HG02870 (cell line): Measurements from ENCODE around the gene WDR54.
"Not testable (repeated sequence)": the region's sequence is repeated elsewhere in the genome, so short reads cannot be mapped to it uniquely, and the experiment has no call there.

Source experiments
- ATAC-seq: cut with Tn5 transposase; IDR thresholded peaks from one replicate; pipeline ENCODE4 v1.9.1; 2021; ENCODE audit warnings: mild to moderate bottlenecking, moderate library complexity; ENCODE audit not compliant: unreplicated experiment

The WDR54 gene

GRCh38 chr2:74450570-74451190 is 29.1 kb downstream of the WDR54 start:
- no peak for ATAC-seq

- peak; percentile 32 for ATAC-seq
Measured at GRCh38 chr2:74454654-74455511, 33.4 kb downstream of the WDR54 start, which contains the start of gene INO80B. Gene INO80B, plus strand, starts transcription at chr2:74455087. Its CDS starts 30 bp downstream, at chr2:74455117.

- ATAC-seq, result no peak
Measured at GRCh38 chr2:74457129-74457548, 35.6 kb downstream of the WDR54 start.

- peak; percentile 31 for ATAC-seq
Measured at GRCh38 chr2:74457549-74458131, 36.1 kb downstream of the WDR54 start.

- ATAC-seq, result peak; percentile 82
Measured at GRCh38 chr2:74458132-74458937, 36.8 kb downstream of the WDR54 start, which contains the start of gene WBP1. Gene WBP1, plus strand, starts transcription at chr2:74458438. Its CDS starts 165 bp downstream, at chr2:74458603.

- ATAC-seq, result no peak
Measured at GRCh38 chr2:74458938-74459363, 37.4 kb downstream of the WDR54 start.

- ATAC-seq, result not testable (repeated sequence)
Measured at GRCh38 chr2:74459503-74460118, 38.1 kb downstream of the WDR54 start.

- ATAC-seq, result not testable (repeated sequence)
Measured at GRCh38 chr2:74460187-74460586, 38.7 kb downstream of the WDR54 start.

GRCh38 chr2:74461187-74462053 is 39.9 kb downstream of the WDR54 start:
- no peak for ATAC-seq

GRCh38 chr2:74462054-74462785 is 40.7 kb downstream of the WDR54 start:
- ATAC-seq, result no peak

- no peak for ATAC-seq
Measured at GRCh38 chr2:74462786-74463105, 41.2 kb downstream of the WDR54 start.

GRCh38 chr2:74464406-74464805 is 42.9 kb downstream of the WDR54 start:
- ATAC-seq, result no peak

- not testable (repeated sequence) for ATAC-seq
Measured at GRCh38 chr2:74470742-74471141, 49.2 kb downstream of the WDR54 start.

GRCh38 chr2:74471332-74472065 is 50.0 kb downstream of the WDR54 start:
- ATAC-seq, result no peak

GRCh38 chr2:74472086-74472944 is 50.8 kb downstream of the WDR54 start, which contains the start of gene MRPL53:
Gene MRPL53, minus strand, starts transcription at chr2:74472680. Its CDS starts 20 bp downstream, at chr2:74472660.
- peak; percentile 80 for ATAC-seq

GRCh38 chr2:74472945-74473258 is 51.4 kb downstream of the WDR54 start:
- no peak for ATAC-seq

- no peak for ATAC-seq
Measured at GRCh38 chr2:74474481-74474880, 53.0 kb downstream of the WDR54 start.
